ENCODE results near the gene TBC1D8. TPM values are rescaled to one million over a fixed set of nuclear protein-coding genes. Genes with fewer than 3 reads are reported as not detected.

Gene TBC1D8
- total and polyA plus RNA-seq, 2 of the 13 experiments (the other 11 are each of a cell fraction or from before 2014, with no cell fraction given), result 45.1 to 95.4 TPM

DNA sequence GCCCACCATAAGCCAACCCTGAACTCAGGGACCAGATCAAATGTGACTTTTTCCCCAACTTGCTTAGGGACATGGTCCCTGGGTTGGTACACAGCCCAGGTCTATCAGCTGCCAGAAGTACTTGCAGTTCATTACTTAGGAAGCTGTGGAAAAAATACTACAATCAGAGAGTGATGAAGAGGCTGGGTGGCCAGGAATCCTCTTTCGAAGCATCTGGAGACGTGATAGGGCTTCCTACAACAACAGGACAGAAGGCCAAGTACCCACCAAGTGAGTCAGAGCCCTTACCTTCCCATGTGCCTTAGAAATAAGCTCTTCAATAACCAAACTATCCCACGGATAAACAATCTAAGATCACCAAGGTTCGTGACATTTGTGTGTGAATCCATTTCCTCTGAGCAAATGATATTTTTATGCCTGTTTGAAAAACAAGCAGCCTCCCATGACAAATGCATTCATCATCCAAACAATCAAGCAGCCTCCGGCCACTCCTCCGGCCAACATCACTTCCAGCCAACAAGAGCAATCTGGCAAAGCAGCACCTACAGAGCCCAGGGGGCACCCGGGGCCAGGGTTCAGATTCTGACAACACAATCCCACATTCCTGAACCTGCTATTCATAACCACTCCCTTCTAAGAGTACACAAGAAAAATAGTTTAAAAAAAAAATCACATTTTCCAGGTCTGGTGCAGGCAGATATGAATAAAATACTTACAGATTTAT is 26.4 kb downstream of the TBC1D8 start (continued):
- TF ChIP-seq, protein P1, sequence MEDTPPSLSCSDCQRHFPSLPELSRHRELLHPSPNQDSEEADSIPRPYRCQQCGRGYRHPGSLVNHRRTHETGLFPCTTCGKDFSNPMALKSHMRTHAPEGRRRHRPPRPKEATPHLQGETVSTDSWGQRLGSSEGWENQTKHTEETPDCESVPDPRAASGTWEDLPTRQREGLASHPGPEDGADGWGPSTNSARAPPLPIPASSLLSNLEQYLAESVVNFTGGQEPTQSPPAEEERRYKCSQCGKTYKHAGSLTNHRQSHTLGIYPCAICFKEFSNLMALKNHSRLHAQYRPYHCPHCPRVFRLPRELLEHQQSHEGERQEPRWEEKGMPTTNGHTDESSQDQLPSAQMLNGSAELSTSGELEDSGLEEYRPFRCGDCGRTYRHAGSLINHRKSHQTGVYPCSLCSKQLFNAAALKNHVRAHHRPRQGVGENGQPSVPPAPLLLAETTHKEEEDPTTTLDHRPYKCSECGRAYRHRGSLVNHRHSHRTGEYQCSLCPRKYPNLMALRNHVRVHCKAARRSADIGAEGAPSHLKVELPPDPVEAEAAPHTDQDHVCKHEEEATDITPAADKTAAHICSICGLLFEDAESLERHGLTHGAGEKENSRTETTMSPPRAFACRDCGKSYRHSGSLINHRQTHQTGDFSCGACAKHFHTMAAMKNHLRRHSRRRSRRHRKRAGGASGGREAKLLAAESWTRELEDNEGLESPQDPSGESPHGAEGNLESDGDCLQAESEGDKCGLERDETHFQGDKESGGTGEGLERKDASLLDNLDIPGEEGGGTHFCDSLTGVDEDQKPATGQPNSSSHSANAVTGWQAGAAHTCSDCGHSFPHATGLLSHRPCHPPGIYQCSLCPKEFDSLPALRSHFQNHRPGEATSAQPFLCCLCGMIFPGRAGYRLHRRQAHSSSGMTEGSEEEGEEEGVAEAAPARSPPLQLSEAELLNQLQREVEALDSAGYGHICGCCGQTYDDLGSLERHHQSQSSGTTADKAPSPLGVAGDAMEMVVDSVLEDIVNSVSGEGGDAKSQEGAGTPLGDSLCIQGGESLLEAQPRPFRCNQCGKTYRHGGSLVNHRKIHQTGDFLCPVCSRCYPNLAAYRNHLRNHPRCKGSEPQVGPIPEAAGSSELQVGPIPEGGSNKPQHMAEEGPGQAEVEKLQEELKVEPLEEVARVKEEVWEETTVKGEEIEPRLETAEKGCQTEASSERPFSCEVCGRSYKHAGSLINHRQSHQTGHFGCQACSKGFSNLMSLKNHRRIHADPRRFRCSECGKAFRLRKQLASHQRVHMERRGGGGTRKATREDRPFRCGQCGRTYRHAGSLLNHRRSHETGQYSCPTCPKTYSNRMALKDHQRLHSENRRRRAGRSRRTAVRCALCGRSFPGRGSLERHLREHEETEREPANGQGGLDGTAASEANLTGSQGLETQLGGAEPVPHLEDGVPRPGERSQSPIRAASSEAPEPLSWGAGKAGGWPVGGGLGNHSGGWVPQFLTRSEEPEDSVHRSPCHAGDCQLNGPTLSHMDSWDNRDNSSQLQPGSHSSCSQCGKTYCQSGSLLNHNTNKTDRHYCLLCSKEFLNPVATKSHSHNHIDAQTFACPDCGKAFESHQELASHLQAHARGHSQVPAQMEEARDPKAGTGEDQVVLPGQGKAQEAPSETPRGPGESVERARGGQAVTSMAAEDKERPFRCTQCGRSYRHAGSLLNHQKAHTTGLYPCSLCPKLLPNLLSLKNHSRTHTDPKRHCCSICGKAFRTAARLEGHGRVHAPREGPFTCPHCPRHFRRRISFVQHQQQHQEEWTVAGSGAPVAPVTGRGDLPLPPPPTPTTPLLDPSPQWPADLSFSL (CRISPR knock-in tag; IDR thresholded peaks at IDR 0.05), result peak; percentile 68; the same call in 1 of the 2 replicates
- no peak for TF ChIP-seq ZNF225 (CRISPR knock-in tag; IDR thresholded peaks at IDR 0.05)
- no peak for TF ChIP-seq ZNF883 (CRISPR knock-in tag; IDR thresholded peaks at IDR 0.05; ENCODE audit: not compliant biosample characterization)
- TF ChIP-seq ZNF766 (CRISPR knock-in tag; IDR thresholded peaks at IDR 0.05; ENCODE audit: borderline replicate concordance), result no peak
- TF ChIP-seq KDM1A (CRISPR knock-in tag; IDR thresholded peaks at IDR 0.05), result peak; percentile 83
- TF ChIP-seq GZF1 (CRISPR knock-in tag; IDR thresholded peaks at IDR 0.05), result no peak
- TF ChIP-seq, protein P2, sequence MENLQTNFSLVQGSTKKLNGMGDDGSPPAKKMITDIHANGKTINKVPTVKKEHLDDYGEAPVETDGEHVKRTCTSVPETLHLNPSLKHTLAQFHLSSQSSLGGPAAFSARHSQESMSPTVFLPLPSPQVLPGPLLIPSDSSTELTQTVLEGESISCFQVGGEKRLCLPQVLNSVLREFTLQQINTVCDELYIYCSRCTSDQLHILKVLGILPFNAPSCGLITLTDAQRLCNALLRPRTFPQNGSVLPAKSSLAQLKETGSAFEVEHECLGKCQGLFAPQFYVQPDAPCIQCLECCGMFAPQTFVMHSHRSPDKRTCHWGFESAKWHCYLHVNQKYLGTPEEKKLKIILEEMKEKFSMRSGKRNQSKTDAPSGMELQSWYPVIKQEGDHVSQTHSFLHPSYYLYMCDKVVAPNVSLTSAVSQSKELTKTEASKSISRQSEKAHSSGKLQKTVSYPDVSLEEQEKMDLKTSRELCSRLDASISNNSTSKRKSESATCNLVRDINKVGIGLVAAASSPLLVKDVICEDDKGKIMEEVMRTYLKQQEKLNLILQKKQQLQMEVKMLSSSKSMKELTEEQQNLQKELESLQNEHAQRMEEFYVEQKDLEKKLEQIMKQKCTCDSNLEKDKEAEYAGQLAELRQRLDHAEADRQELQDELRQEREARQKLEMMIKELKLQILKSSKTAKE (CRISPR knock-in tag; IDR thresholded peaks at IDR 0.05; ENCODE audit: borderline replicate concordance), result peak; percentile 25; the same call in 1 of the 2 replicates
- TF ChIP-seq, protein P3, sequence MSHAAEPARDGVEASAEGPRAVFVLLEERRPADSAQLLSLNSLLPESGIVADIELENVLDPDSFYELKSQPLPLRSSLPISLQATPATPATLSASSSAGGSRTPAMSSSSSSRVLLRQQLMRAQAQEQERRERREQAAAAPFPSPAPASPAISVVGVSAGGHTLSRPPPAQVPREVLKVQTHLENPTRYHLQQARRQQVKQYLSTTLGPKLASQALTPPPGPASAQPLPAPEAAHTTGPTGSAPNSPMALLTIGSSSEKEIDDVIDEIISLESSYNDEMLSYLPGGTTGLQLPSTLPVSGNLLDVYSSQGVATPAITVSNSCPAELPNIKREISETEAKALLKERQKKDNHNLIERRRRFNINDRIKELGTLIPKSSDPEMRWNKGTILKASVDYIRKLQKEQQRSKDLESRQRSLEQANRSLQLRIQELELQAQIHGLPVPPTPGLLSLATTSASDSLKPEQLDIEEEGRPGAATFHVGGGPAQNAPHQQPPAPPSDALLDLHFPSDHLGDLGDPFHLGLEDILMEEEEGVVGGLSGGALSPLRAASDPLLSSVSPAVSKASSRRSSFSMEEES (CRISPR knock-in tag; IDR thresholded peaks at IDR 0.05), result peak; percentile 63; the same call in 1 of the 2 replicates
- TF ChIP-seq MAZ (IDR thresholded peaks at IDR 0.05; ENCODE audit: borderline replicate concordance, low read depth, low read length), result no peak
- TF ChIP-seq MAZ (CRISPR knock-in tag; IDR thresholded peaks at IDR 0.05; ENCODE audit: low read depth), result no peak
- peak; percentile 87 for TF ChIP-seq JUN (CRISPR knock-in tag; IDR thresholded peaks at IDR 0.05)
- TF ChIP-seq, protein P4, sequence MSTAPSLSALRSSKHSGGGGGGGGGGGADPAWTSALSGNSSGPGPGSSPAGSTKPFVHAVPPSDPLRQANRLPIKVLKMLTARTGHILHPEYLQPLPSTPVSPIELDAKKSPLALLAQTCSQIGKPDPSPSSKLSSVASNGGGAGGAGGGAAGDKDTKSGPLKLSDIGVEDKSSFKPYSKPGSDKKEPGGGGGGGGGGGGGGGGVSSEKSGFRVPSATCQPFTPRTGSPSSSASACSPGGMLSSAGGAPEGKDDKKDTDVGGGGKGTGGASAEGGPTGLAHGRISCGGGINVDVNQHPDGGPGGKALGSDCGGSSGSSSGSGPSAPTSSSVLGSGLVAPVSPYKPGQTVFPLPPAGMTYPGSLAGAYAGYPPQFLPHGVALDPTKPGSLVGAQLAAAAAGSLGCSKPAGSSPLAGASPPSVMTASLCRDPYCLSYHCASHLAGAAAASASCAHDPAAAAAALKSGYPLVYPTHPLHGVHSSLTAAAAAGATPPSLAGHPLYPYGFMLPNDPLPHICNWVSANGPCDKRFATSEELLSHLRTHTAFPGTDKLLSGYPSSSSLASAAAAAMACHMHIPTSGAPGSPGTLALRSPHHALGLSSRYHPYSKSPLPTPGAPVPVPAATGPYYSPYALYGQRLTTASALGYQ (CRISPR knock-in tag; IDR thresholded peaks at IDR 0.05), result peak; percentile 84; the same call in 1 of the 2 replicates
- no peak; the same call in 1 of the 2 replicates for TF ChIP-seq KLF15 (CRISPR knock-in tag; IDR thresholded peaks at IDR 0.05; ENCODE audit: borderline replicate concordance)

Data from HepG2 (cell line).